Aorta (tissue), 5 donors: ENCODE data around the gene TASOR2. TPM values are rescaled to one million over a fixed set of nuclear protein-coding genes. Genes with fewer than 3 reads are reported as not detected.

ENCODE experiments used
- ATAC-seq: fragments of 200-7000 bp; cut with Tn5 transposase; one replicate; pipeline ENCODE4 v1.9.1; 2022; ENCODE audit warnings: moderate library complexity; ENCODE audit not compliant: low FRiP score
- DNase-seq, 2 donors: peaks; one replicate each; pipeline ENCODE4 v3.0.0-alpha.2; 2020
- H3K27ac ChIP-seq, 2 donors: one replicate each; pipeline ENCODE4 v1.5.1; 2013; ENCODE audit warnings: low read length in 2 of 2, mild to moderate bottlenecking in 2 of 2, moderate library complexity in 2 of 2, control low read depth in 1 of 2, inconsistent platforms in 1 of 2, low read depth in 1 of 2
- H3K27me3 ChIP-seq, 2 donors: one replicate each; pipeline ENCODE4 v1.6.1; 2013; ENCODE audit warnings: control low read depth in 1 of 2, low read length in 1 of 2, mild to moderate bottlenecking in 1 of 2, moderate library complexity in 1 of 2; ENCODE audit not compliant: insufficient read depth in 2 of 2, control insufficient read depth in 1 of 2
- H3K36me3 ChIP-seq, 2 donors: one replicate each; pipeline ENCODE4 v1.6.1; 2013; ENCODE audit warnings: control low read depth in 1 of 2, low read length in 1 of 2, mild to moderate bottlenecking in 1 of 2; ENCODE audit not compliant: insufficient read depth in 2 of 2, control insufficient read depth in 1 of 2
- H3K4me1 ChIP-seq, 2 donors: one replicate each; pipeline ENCODE4 v1.6.1; 2013; ENCODE audit warnings: low read length in 2 of 2, control low read depth in 1 of 2, mild to moderate bottlenecking in 1 of 2, moderate library complexity in 1 of 2; ENCODE audit not compliant: insufficient read depth in 2 of 2, control insufficient read depth in 1 of 2
- H3K4me3 ChIP-seq, 2 donors: one replicate each; pipeline ENCODE4 v1.5.1; 2013; ENCODE audit warnings: low read length in 2 of 2, control low read depth in 1 of 2, mild to moderate bottlenecking in 1 of 2
- H3K9me3 ChIP-seq: one replicate; pipeline ENCODE4 v1.6.1; 2013; ENCODE audit warnings: mild to moderate bottlenecking, low read length; ENCODE audit not compliant: control insufficient read depth
- WGBS, 2 donors: extraction: QIAGEN DNeasy Blood & Tissue Kit; methylation state at CpG; one replicate each; pipeline ENCODE4 v1.1.7; 2013; 5-methylcytosine and 5-hydroxymethylcytosine counted together
- intact Hi-C, 2 donors: fragments of 100-400 bp; cut with DNase I; formaldehyde crosslinking; loops; one replicate each; pipeline versions ENCODE4 v1.14.2 to v1.15.0; 2022
- polyA plus RNA-seq, 2 donors: library from polyadenylated mRNA; stranded (reverse); fragments of 200-250 nt; gene quantifications; one replicate each; pipeline ENCODE4 v1.2.3, GENCODE V29; 2013
- total RNA-seq, 2 donors: library from RNA; stranded (reverse); fragmentation: NEBNext Ultra II Directional; extraction: Animal tissue kit (Norgen Biotek cat#: 25700); gene quantifications; one replicate each; pipeline ENCODE4 v1.2.1, GENCODE V29; 2021
- donor health status: healthy with polysubstance abuse.
- donor health status: Bipolar disorder and iron deficiency.
- donor health status: DM: no; HTN: no; CAD: no.
- donor health status: DM: no; HTN: no; CAD: no.
- donor health status: DM: yes; HTN: yes; CAD: no.

Gene TASOR2
- total and polyA plus RNA-seq, 4 donors = 2.3 to 72.6 (median 39.6) TPM

GRCh38 chr10:5670662-5671375 is 13.8 kb upstream of the TASOR2 start:
- H3K9me3 ChIP-seq = peaks cover 1% of the 10 kb centered on the region
- WGBS, 2 donors = 58 to 71% methylated on average over 8 of the region's 8 CpGs
- intact Hi-C loops = no loop called here
- no peak overlapping the region for H3K27ac ChIP-seq
- ATAC-seq (no peak), DNase-seq (no peak)
- H3K27me3 ChIP-seq = no peaks in the 10 kb centered on the region
- no peak overlapping the region for H3K4me3 ChIP-seq
- no peaks in the 10 kb centered on the region for H3K4me1 ChIP-seq
- no peaks in the 10 kb centered on the region for H3K36me3 ChIP-seq

GRCh38 chr10:5678397-5679036 is 6.1 kb upstream of the TASOR2 start:
- Histone ChIP-seq H3K27ac (no peak overlapping the region), H3K4me3 (no peak overlapping the region), H3K27me3 (no peaks in the 10 kb centered on the region), H3K36me3 (no peaks in the 10 kb centered on the region), H3K4me1 (no peaks in the 10 kb centered on the region), H3K9me3 (peaks cover under 1% of the 10 kb centered on the region)
- DNase-seq (no peak), ATAC-seq (no peak)
- 74 to 79% methylated on average over 9 of the region's 9 CpGs for WGBS, 2 donors
- intact Hi-C loops = no loop called here

DNA sequence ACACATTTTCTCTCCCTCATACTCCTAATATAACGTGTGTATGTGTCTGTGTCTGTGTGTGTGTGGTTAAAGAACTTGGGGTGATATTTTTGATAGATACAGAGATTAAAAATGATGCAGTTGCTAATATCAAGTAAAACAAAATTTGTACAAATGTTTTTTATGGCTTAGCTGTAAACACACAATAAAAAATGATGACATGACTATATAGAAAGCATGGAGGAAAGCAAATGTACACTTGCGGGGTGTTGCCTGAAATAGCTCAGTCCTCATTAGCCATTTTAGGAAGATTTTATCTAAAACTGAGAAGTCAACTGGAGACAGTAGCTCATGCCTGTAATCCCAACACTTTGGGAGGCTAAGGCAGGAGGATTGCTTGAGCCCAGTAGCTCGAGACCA is 5.6 kb upstream of the TASOR2 start:
- no peak for ATAC-seq
- DNase-seq = no peak
- intact Hi-C loops = no loop called here

DNA sequence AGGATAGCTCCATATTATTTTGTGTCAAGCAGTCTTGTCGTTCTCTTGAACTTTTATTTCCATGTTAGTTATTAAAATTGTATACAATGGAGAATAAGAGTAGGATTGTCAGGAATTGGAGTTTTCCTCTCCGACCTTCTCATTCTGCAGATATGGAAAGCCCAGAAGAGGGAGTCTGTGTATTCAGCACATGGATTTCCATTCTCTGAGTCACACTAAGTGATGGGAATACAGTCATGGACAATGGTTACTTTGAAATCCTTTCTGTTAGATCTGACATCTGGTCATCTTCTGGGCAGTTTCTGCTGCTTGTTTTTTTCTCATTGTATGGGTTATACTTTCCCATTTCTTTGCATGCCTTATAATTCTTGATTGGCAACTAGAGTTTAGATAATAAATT is 5.0 kb upstream of the TASOR2 start:
- DNase-seq (no peak), ATAC-seq (no peak)
- no peaks in the 10 kb centered on the region for H3K27me3 ChIP-seq
- no peaks in the 10 kb centered on the region for H3K9me3 ChIP-seq
- H3K4me3 ChIP-seq = no peak overlapping the region
- H3K4me1 ChIP-seq = no peaks in the 10 kb centered on the region
- intact Hi-C loops = loop anchor here (10.0 kb wide), 2 partner anchors 135 to 195 kb away; partner anchors contain the start of gene GDI2 (in 1 of the 2)
- H3K27ac ChIP-seq = no peak overlapping the region
- WGBS, 2 donors = 64 to 78% methylated on average over 2 of the region's 2 CpGs
- H3K36me3 ChIP-seq = no peaks in the 10 kb centered on the region

More for the DNA sequence above, 5.6 kb upstream of the TASOR2 start:
- H3K27me3 ChIP-seq = no peaks in the 10 kb centered on the region
- WGBS, 2 donors = 83 to 86% methylated on average over 3 of the region's 3 CpGs
- H3K9me3 ChIP-seq = no peaks in the 10 kb centered on the region
- H3K36me3 ChIP-seq = no peaks in the 10 kb centered on the region
- H3K4me3 ChIP-seq = no peak overlapping the region
- H3K27ac ChIP-seq = no peak overlapping the region
- H3K4me1 ChIP-seq = no peaks in the 10 kb centered on the region

GRCh38 chr10:5681930-5682329 is 2.7 kb upstream of the TASOR2 start:
- intact Hi-C loops = loop anchor here (10.0 kb wide), 2 partner anchors 133 to 193 kb away; partner anchors contain the start of gene GDI2 (in 1 of the 2)
- Histone ChIP-seq H3K9me3 (no peaks in the 10 kb centered on the region), H3K4me3 (no peak overlapping the region), H3K27ac (no peak overlapping the region), H3K4me1 (no peaks in the 10 kb centered on the region), H3K27me3 (no peaks in the 10 kb centered on the region), H3K36me3 (no peaks in the 10 kb centered on the region)
- ATAC-seq = no peak
- DNase-seq = no peak
- 74 to 76% methylated on average over 5 of the region's 5 CpGs for WGBS, 2 donors

GRCh38 chr10:5683065-5683464 is 1.6 kb upstream of the TASOR2 start:
- no peaks in the 10 kb centered on the region for H3K36me3 ChIP-seq
- DNase-seq (no peak), ATAC-seq (no peak)
- H3K27ac ChIP-seq = no peak overlapping the region
- WGBS, 2 donors = 78 to 81% methylated on average over 3 of the region's 3 CpGs
- intact Hi-C loops = loop anchor here (10.0 kb wide), 2 partner anchors 132 to 192 kb away; partner anchors contain the start of gene GDI2 (in 1 of the 2)
- no peaks in the 10 kb centered on the region for H3K9me3 ChIP-seq
- no peaks in the 10 kb centered on the region for H3K27me3 ChIP-seq
- H3K4me3 ChIP-seq = no peak overlapping the region
- H3K4me1 ChIP-seq = no peaks in the 10 kb centered on the region

- DNase-seq = peak; percentile 85 to 89
- no peaks in the 10 kb centered on the region for H3K4me1 ChIP-seq
- intact Hi-C loops = loop anchor here (5.0 to 10.0 kb wide), 3 partner anchors 130 to 238 kb away; partner anchors contain the start of gene GDI2 (in 1 of the 2)
- peak; percentile 83 for ATAC-seq
- WGBS, 2 donors = 0% methylated on average over 52 to 77 of the region's 77 CpGs
- H3K27ac ChIP-seq = peak overlapping the region in 1 of 2 donors; percentile 73
- H3K4me3 ChIP-seq = peak overlapping the region; percentile 81 to 90
- H3K9me3 ChIP-seq = no peaks in the 10 kb centered on the region
- H3K36me3 ChIP-seq = no peaks in the 10 kb centered on the region
- H3K27me3 ChIP-seq = no peaks in the 10 kb centered on the region
Observed at GRCh38 chr10:5684971-5685763, 529 bp downstream of the TASOR2 start.

GRCh38 chr10:5685764-5686240 is 1.2 kb downstream of the TASOR2 start:
- 1 to 2% methylated on average over 10 of the region's 10 CpGs for WGBS, 2 donors
- no peak for DNase-seq

More at GRCh38 chr10:5685764-5686240, 1.2 kb downstream of the TASOR2 start:
- H3K27me3 ChIP-seq = no peaks in the 10 kb centered on the region
- intact Hi-C loops = loop anchor here (5.0 to 10.0 kb wide), 3 partner anchors 129 to 239 kb away; partner anchors contain the start of gene GDI2 (in 1 of the 2)
- no peaks in the 10 kb centered on the region for H3K9me3 ChIP-seq
- peak overlapping the region; percentile 49 to 66 for H3K27ac ChIP-seq
- no peak for ATAC-seq
- H3K4me3 ChIP-seq = peak overlapping the region; percentile 81 to 90
- H3K36me3 ChIP-seq = no peaks in the 10 kb centered on the region
- no peaks in the 10 kb centered on the region for H3K4me1 ChIP-seq
